ENCODE data around the gene ALDH1A2.
"Not testable (repeated sequence)": the region's sequence is repeated elsewhere in the genome, so short reads cannot be mapped to it uniquely, and the experiment has no call there.

ALDH1A2 gene

GRCh38 chr15:58039079-58040035 is 26.2 kb downstream of the ALDH1A2 start:
- no peak overlapping the region for H3K4me3 ChIP-seq (ENCODE audit: low read depth in 1 of 2, low read length in 1 of 2)
- H3K27me3 ChIP-seq = peaks cover 14% of the 10 kb centered on the region
- TF ChIP-seq CTCF (IDR thresholded peaks at IDR 0.05) = no peak
- no peaks in the 10 kb centered on the region for H3K9me3 ChIP-seq
- no peak overlapping the region for H3K27ac ChIP-seq
- H3K36me3 ChIP-seq = no peaks in the 10 kb centered on the region
- H3K4me1 ChIP-seq (ENCODE audit: control insufficient read depth in 1 of 2, insufficient read depth in 1 of 2, low read depth in 1 of 2, low read length in 1 of 2) = no peaks in the 10 kb centered on the region

GRCh38 chr15:58038426-58039078 is 27.0 kb downstream of the ALDH1A2 start:
- no peak for TF ChIP-seq CTCF (IDR thresholded peaks at IDR 0.05)
- Histone ChIP-seq H3K36me3 (no peaks in the 10 kb centered on the region), H3K27ac (no peak overlapping the region), H3K4me3 (ENCODE audit: low read depth in 1 of 2, low read length in 1 of 2) (no peak overlapping the region), H3K27me3 (peaks cover 8% of the 10 kb centered on the region), H3K4me1 (ENCODE audit: control insufficient read depth in 1 of 2, insufficient read depth in 1 of 2, low read depth in 1 of 2, low read length in 1 of 2) (no peaks in the 10 kb centered on the region), H3K9me3 (no peaks in the 10 kb centered on the region)

- H3K36me3 ChIP-seq = no peaks in the 10 kb centered on the region
- no peaks in the 10 kb centered on the region for H3K4me1 ChIP-seq (ENCODE audit: control insufficient read depth in 1 of 2, insufficient read depth in 1 of 2, low read depth in 1 of 2, low read length in 1 of 2)
- H3K27me3 ChIP-seq = peaks cover 6% of the 10 kb centered on the region
- no peak overlapping the region for H3K4me3 ChIP-seq (ENCODE audit: low read depth in 1 of 2, low read length in 1 of 2)
- H3K9me3 ChIP-seq = no peaks in the 10 kb centered on the region
- no peak for TF ChIP-seq CTCF (IDR thresholded peaks at IDR 0.05)
- no peak overlapping the region for H3K27ac ChIP-seq
These were observed 27.7 kb downstream of the ALDH1A2 start for GRCh38 chr15:58037723-58038301.

DNA sequence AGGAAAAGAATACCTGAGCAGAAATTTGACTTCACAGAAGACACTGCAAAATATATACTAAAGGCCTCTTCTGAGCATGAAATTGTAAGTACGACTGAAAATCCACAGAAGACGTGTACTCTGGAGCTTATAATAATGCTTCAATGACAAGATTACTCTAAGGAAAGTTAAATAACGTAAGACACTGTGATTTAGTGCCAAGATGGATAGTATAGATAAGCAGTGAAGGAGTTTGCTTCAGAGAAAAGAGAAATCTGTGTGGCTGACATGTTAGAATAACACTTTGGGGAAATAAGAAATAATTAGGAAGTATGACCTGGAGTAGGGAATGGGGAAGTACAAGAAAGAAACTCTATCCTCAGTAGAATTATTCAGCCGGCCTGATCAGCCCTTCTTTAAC is 28.9 kb downstream of the ALDH1A2 start:
- TF ChIP-seq CTCF (IDR thresholded peaks at IDR 0.05) = no peak
- no peaks in the 10 kb centered on the region for H3K9me3 ChIP-seq
- no peaks in the 10 kb centered on the region for H3K4me1 ChIP-seq (ENCODE audit: control insufficient read depth in 1 of 2, insufficient read depth in 1 of 2, low read depth in 1 of 2, low read length in 1 of 2)
- no peaks in the 10 kb centered on the region for H3K36me3 ChIP-seq
- peaks cover 6% of the 10 kb centered on the region for H3K27me3 ChIP-seq
- no peak overlapping the region for H3K27ac ChIP-seq
- H3K4me3 ChIP-seq (ENCODE audit: low read depth in 1 of 2, low read length in 1 of 2) = no peak overlapping the region

DNA sequence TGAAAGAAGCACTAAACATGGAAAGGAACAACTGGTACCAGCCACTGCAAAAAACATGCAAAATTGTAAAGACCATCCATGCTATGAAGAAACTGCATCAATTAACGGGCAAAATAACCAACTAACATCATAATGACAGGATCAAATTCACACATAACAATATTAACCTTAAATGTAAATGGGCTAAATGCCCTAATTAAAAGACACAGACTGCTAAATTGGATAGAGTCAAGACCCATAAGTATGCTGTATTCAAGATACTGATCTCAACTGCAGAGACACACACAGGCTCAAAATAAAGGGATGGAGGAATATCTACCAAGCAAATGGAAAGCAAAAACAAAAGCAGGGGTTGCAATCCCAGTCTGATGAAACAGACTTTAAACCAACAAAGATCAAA is 37.1 kb downstream of the ALDH1A2 start:
- not testable (repeated sequence) for H3K27ac ChIP-seq; H3K36me3 ChIP-seq; H3K4me1 ChIP-seq (ENCODE audit: control insufficient read depth in 1 of 2, insufficient read depth in 1 of 2, low read depth in 1 of 2, low read length in 1 of 2); H3K4me3 ChIP-seq (ENCODE audit: low read depth in 1 of 2, low read length in 1 of 2); H3K27me3 ChIP-seq
- H3K9me3 ChIP-seq = peaks cover 19% of the 10 kb centered on the region

DNA sequence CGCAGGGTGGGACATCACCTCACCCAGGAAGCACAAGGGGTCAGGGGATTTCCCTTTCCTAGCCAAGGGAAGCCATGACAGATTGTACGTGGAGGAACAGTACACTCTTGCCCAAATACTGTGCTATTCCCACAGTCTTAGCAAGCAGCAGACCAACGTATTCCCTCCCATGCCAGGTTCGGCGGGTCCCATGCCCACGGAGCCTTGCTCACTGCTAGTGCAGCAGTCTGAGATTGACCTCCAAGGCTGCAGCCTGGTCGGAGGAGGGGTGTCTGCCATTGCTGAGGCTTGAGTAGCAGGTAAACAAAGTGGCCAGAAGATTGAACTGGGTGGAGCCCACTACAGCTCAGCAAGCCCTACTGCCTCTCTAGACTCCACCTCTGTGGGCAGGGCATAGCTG is 39.0 kb downstream of the ALDH1A2 start:
- Histone ChIP-seq H3K4me3 (ENCODE audit: low read depth in 1 of 2, low read length in 1 of 2) (no peak overlapping the region), H3K4me1 (ENCODE audit: control insufficient read depth in 1 of 2, insufficient read depth in 1 of 2, low read depth in 1 of 2, low read length in 1 of 2) (no peaks in the 10 kb centered on the region), H3K9me3 (peaks cover 24% of the 10 kb centered on the region)

More for the DNA sequence above, 39.0 kb downstream of the ALDH1A2 start:
- Histone ChIP-seq H3K27ac (no peak overlapping the region), H3K27me3 (no peaks in the 10 kb centered on the region), H3K36me3 (no peaks in the 10 kb centered on the region)
- TF ChIP-seq CTCF (IDR thresholded peaks at IDR 0.05) = no peak

Measured in neutrophil (primary cell).